ENCODE measurements around the gene DIPK1B. TPM values are rescaled to one million over a fixed set of nuclear protein-coding genes. Genes with fewer than 3 reads are reported as not detected.

DIPK1B gene
- total RNA-seq, 4 donors from 2014 or later, result 7.8 to 24.4 (median 11.2) TPM

DNA sequence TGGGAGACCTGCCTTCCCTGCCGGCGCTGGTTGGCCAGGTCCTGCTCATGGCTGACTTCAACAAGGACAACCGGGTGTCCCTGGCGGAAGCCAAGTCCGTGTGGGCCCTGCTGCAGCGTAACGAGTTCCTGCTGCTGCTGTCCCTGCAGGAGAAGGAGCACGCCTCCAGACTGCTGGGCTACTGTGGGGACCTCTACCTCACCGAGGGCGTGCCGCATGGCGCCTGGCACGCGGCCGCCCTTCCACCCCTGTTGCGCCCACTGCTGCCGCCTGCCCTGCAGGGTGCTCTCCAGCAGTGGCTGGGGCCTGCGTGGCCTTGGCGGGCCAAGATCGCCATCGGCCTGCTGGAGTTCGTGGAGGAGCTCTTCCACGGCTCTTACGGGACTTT lies 10.6 kb downstream of the DIPK1B start:
- peaks cover 0 to 91% (median 47%) of the 10 kb centered on the region in 3 donors for H3K4me1 ChIP-seq
- H3K27ac ChIP-seq, result no peak overlapping the region
- no peaks in the 10 kb centered on the region for H3K27me3 ChIP-seq
- TF ChIP-seq POLR2AphosphoS5 (IDR thresholded peaks at IDR 0.05) (no peak), CTCF (IDR thresholded peaks at IDR 0.05) (no peak), POLR2A (IDR thresholded peaks at IDR 0.05) (no peak), EP300 (IDR thresholded peaks at IDR 0.05) (no peak)
- no peak overlapping the region for H3K4me3 ChIP-seq
- H3K9me3 ChIP-seq, result no peaks in the 10 kb centered on the region
- WGBS, 2 donors (ENCODE audit: low coverage in 1 of 2), result no CpG with 5 or more reads among the region's 24 CpGs
- ATAC-seq, result no peak
- H3K36me3 ChIP-seq, result peaks cover 0 to 61% of the 10 kb centered on the region in 2 donors

DNA sequence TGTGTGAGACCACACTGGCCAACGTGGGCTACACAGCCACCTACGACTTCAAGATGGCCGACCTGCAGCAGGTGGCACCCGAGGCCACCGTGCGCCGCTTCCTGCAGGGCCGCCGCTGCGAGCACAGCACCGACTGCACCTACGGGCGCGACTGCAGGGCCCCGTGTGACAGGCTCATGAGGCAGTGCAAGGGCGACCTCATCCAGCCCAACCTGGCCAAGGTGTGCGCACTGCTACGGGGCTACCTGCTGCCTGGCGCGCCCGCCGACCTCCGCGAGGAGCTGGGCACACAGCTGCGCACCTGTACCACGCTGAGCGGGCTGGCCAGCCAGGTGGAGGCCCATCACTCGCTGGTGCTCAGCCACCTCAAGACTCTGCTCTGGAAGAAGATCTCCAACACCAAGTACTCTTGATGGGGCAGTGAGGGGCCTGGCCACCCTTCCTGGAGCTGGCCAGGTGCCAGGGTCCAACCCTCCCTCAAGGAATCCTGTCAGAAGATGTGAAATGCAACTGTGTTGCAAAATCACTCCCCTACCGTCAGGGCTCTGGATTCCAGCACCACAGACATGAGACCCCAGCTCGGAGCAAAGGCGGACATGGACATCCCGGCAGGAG lies 11.1 kb downstream of the DIPK1B start:
- Histone ChIP-seq H3K27me3 (no peaks in the 10 kb centered on the region), H3K4me1 (peaks cover 0 to 94% (median 47%) of the 10 kb centered on the region in 3 donors), H3K36me3 (peaks cover 0 to 61% of the 10 kb centered on the region in 2 donors), H3K27ac (no peak overlapping the region), H3K9me3 (no peaks in the 10 kb centered on the region), H3K4me3 (no peak overlapping the region)
- WGBS, 2 donors (ENCODE audit: low coverage in 1 of 2), result 92% methylated on average over 14 of the region's 32 CpGs; no CpG with 5 or more reads in 1 of the 2 donors
- no peak for ATAC-seq
- no peak for TF ChIP-seq EP300 (IDR thresholded peaks at IDR 0.05)
- TF ChIP-seq POLR2AphosphoS5 (IDR thresholded peaks at IDR 0.05), result no peak
- no peak for TF ChIP-seq POLR2A (IDR thresholded peaks at IDR 0.05)
- TF ChIP-seq CTCF (IDR thresholded peaks at IDR 0.05), result no peak

DNA sequence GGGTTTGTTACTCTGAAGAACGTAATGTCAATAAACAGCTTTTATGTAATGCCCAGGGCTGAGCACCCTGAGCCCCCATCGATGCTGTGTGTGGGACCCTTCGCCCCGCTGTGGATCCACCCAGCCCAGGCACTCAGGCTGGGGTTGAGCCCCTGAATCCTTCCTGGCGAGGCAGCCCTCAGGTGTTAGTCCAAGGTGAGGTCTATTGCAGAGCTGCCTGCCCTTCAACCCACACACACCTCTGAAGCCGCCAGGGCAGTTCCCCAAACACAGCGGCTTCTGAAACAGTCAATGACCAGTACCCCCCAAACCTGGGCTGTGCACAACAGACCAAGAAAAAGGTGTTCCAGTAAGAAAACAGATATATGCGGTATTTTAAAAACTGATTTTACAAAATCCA lies 11.6 kb downstream of the DIPK1B start:
- peaks cover 0 to 95% (median 50%) of the 10 kb centered on the region in 3 donors for H3K4me1 ChIP-seq
- H3K27me3 ChIP-seq, result no peaks in the 10 kb centered on the region
- H3K9me3 ChIP-seq, result no peaks in the 10 kb centered on the region
- peaks cover 0 to 61% of the 10 kb centered on the region in 2 donors for H3K36me3 ChIP-seq
- 57% methylated on average over 1 of the region's 8 CpGs; no CpG with 5 or more reads in 1 of the 2 donors for WGBS, 2 donors (ENCODE audit: low coverage in 1 of 2)
- no peak for ATAC-seq
- no peak overlapping the region for H3K4me3 ChIP-seq
- H3K27ac ChIP-seq, result no peak overlapping the region
- TF ChIP-seq EP300 (IDR thresholded peaks at IDR 0.05), result no peak
- no peak for TF ChIP-seq POLR2A (IDR thresholded peaks at IDR 0.05)
- no peak for TF ChIP-seq POLR2AphosphoS5 (IDR thresholded peaks at IDR 0.05)
- no peak for TF ChIP-seq CTCF (IDR thresholded peaks at IDR 0.05)

DNA sequence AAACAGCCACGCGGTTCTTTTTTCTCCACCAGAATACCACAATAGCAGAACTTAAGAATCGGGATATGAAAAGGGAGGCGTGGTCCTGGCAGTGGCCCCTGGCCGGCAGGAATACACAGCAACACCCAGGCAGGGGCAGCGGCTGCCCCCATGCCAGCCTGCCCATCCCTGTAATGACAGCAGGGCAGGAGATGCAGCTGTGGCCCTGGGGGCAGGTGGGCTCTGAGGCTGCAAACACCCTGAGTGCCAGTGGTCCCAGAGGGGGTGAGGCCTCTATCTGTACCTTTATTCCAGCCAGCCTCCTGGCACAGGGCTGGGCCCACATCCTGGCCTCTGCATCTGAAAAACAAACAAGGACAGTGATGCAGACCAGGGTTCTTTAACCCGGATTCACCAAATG lies 12.4 kb downstream of the DIPK1B start:
- 69% methylated on average over 6 of the region's 7 CpGs; no CpG with 5 or more reads in 1 of the 2 donors for WGBS, 2 donors (ENCODE audit: low coverage in 1 of 2)
- peaks cover 0 to 95% (median 47%) of the 10 kb centered on the region in 3 donors for H3K4me1 ChIP-seq

More for the DNA sequence above, 12.4 kb downstream of the DIPK1B start:
- Histone ChIP-seq H3K36me3 (peaks cover 0 to 61% of the 10 kb centered on the region in 2 donors), H3K27me3 (no peaks in the 10 kb centered on the region), H3K27ac (no peak overlapping the region), H3K9me3 (no peaks in the 10 kb centered on the region), H3K4me3 (no peak overlapping the region)
- TF ChIP-seq CTCF (IDR thresholded peaks at IDR 0.05), result no peak
- TF ChIP-seq POLR2A (IDR thresholded peaks at IDR 0.05), result no peak
- no peak for TF ChIP-seq EP300 (IDR thresholded peaks at IDR 0.05)
- TF ChIP-seq POLR2AphosphoS5 (IDR thresholded peaks at IDR 0.05), result no peak
- no peak for ATAC-seq
